Chondrocyte (in vitro differentiated cells): Measurements from ENCODE around the gene HS6ST3. TPM values are rescaled to one million over a fixed set of nuclear protein-coding genes. Genes with fewer than 3 reads are reported as not detected.

Experiments used
- DNase-seq: peaks from one replicate; pipeline ENCODE4 v3.0.0; 2021; ENCODE audit warnings: mixed read lengths, low spot score
- H3K27ac Mint-ChIP-seq: one replicate; pipeline ENCODE4 v1.8.0; 2021; ENCODE audit warnings: mild to moderate bottlenecking, moderate library complexity, mixed read lengths; ENCODE audit not compliant: unreplicated experiment
- H3K27me3 Mint-ChIP-seq: 2 replicates; pipeline ENCODE4 v1.8.0; 2021; ENCODE audit warnings: low read depth, mixed read lengths
- H3K36me3 Mint-ChIP-seq: 2 replicates; pipeline ENCODE4 v1.8.0; 2021; ENCODE audit warnings: low read depth, mixed read lengths
- H3K4me1 Mint-ChIP-seq: 2 replicates; pipeline ENCODE4 v1.8.0; 2021; ENCODE audit warnings: low read depth, mild to moderate bottlenecking, mixed read lengths
- H3K4me3 Mint-ChIP-seq: one replicate; pipeline ENCODE4 v1.8.0; 2021; ENCODE audit warnings: mild to moderate bottlenecking, moderate library complexity, mixed read lengths; ENCODE audit not compliant: unreplicated experiment
- H3K9me3 Mint-ChIP-seq: 2 replicates; pipeline ENCODE4 v1.8.0; 2021; ENCODE audit warnings: low read depth, mixed read lengths
- CTCF ChIP-seq: fragments of 200-600 bp; sonication (generic); IDR thresholded peaks from 2 replicates; pipeline ENCODE4 v1.5.0; 2021; ENCODE audit warnings: antibody characterized with exemption, mild to moderate bottlenecking, moderate library complexity
- total RNA-seq: library from RNA; stranded (reverse); gene quantifications from 3 replicates; pipeline ENCODE4 v1.2.1, GENCODE V29; 2021

HS6ST3 gene
- total RNA-seq, 1 donor from 2014 or later: not detected

- Mint-ChIP-seq H3K9me3 (peaks cover 8% of the 10 kb centered on the region), H3K27ac (no peak overlapping the region), H3K4me3 (no peak overlapping the region), H3K36me3 (no peaks in the 10 kb centered on the region), H3K4me1 (no peaks in the 10 kb centered on the region), H3K27me3 (peaks cover 2% of the 10 kb centered on the region)
- no peak for TF ChIP-seq CTCF
- DNase-seq: no peak
Observed at GRCh38 chr13:96637039-96637438, 547.1 kb downstream of the HS6ST3 start.

- no peak for DNase-seq
- Mint-ChIP-seq H3K4me3 (no peak overlapping the region), H3K27ac (no peak overlapping the region), H3K27me3 (no peaks in the 10 kb centered on the region), H3K9me3 (peaks cover 47% of the 10 kb centered on the region), H3K4me1 (no peaks in the 10 kb centered on the region), H3K36me3 (peaks cover 2% of the 10 kb centered on the region)
- no peak for TF ChIP-seq CTCF
Observed at GRCh38 chr13:96646101-96646500, 556.2 kb downstream of the HS6ST3 start.

- Mint-ChIP-seq H3K27ac (no peak overlapping the region), H3K4me1 (no peaks in the 10 kb centered on the region), H3K4me3 (no peak overlapping the region), H3K9me3 (peaks cover 43% of the 10 kb centered on the region), H3K27me3 (no peaks in the 10 kb centered on the region), H3K36me3 (peaks cover 2% of the 10 kb centered on the region)
- DNase-seq: no peak
- TF ChIP-seq CTCF: no peak
Observed at GRCh38 chr13:96646515-96647211, 556.8 kb downstream of the HS6ST3 start.

GRCh38 chr13:96650301-96650886, 560.5 kb downstream of the HS6ST3 start:
- Mint-ChIP-seq H3K27me3 (no peaks in the 10 kb centered on the region), H3K27ac (no peak overlapping the region), H3K4me1 (no peaks in the 10 kb centered on the region), H3K9me3 (peaks cover 22% of the 10 kb centered on the region), H3K36me3 (no peaks in the 10 kb centered on the region), H3K4me3 (no peak overlapping the region)
- DNase-seq: no peak
- TF ChIP-seq CTCF: no peak

- no peaks in the 10 kb centered on the region for H3K4me1 Mint-ChIP-seq
- DNase-seq: no peak
- no peak overlapping the region for H3K27ac Mint-ChIP-seq
- no peak overlapping the region for H3K4me3 Mint-ChIP-seq
- no peak for TF ChIP-seq CTCF
- H3K36me3 Mint-ChIP-seq: no peaks in the 10 kb centered on the region
- H3K27me3 Mint-ChIP-seq: no peaks in the 10 kb centered on the region
- H3K9me3 Mint-ChIP-seq: peaks cover 14% of the 10 kb centered on the region
Observed at GRCh38 chr13:96651598-96651997, 561.7 kb downstream of the HS6ST3 start.
